DMS53 (cell line): Measurements from ENCODE around the gene LIME1.

Source experiments
- DNase-seq: peaks from one replicate; lab custom pipeline; 2025; lab: John Stamatoyannopoulos, UW

LIME1 gene

GRCh38 chr20:63735859-63736718, at the start of gene LIME1:
Gene LIME1, plus strand, starts transcription at chr20:63736664. Its CDS starts 886 bp downstream, at chr20:63737550.
- DNase-seq, result no peak

GRCh38 chr20:63687419-63688178, 48.9 kb upstream of the LIME1 start:
- DNase-seq, result no peak

GRCh38 chr20:63688228-63689045, 48.0 kb upstream of the LIME1 start:
- DNase-seq, result no peak

- no peak for DNase-seq
Observed at GRCh38 chr20:63689046-63690002, 47.1 kb upstream of the LIME1 start.

- no peak for DNase-seq
Observed at GRCh38 chr20:63690003-63690897, 46.2 kb upstream of the LIME1 start.

- DNase-seq, result no peak
Observed at GRCh38 chr20:63690898-63691710, 45.4 kb upstream of the LIME1 start.

GRCh38 chr20:63691711-63692435, 44.6 kb upstream of the LIME1 start:
- DNase-seq, result no peak

GRCh38 chr20:63692436-63693082, 43.9 kb upstream of the LIME1 start:
- peak; percentile 47 for DNase-seq

GRCh38 chr20:63693083-63693732, 43.3 kb upstream of the LIME1 start:
- no peak for DNase-seq

- DNase-seq, result no peak
Observed at GRCh38 chr20:63693733-63694583, 42.5 kb upstream of the LIME1 start.

- no peak for DNase-seq
Observed at GRCh38 chr20:63694584-63695423, 41.7 kb upstream of the LIME1 start.

- no peak for DNase-seq
Observed at GRCh38 chr20:63695424-63696305, 40.8 kb upstream of the LIME1 start.

GRCh38 chr20:63696306-63696627, 40.2 kb upstream of the LIME1 start:
- DNase-seq, result no peak

GRCh38 chr20:63696628-63697356, 39.7 kb upstream of the LIME1 start, which contains the start of gene TNFRSF6B:
Gene TNFRSF6B, plus strand, starts transcription at chr20:63696652. Its CDS starts 116 bp downstream, at chr20:63696768.
- peak; percentile 55 for DNase-seq
